GM23338 (cell line): Measurements from ENCODE around the gene ZFP64.

Experiments used
- CREB1 ChIP-seq: fragments of 250-450 bp; sonication (Bioruptor Pico); IDR thresholded peaks from 2 replicates; pipeline ENCODE4 v1.5.0; 2020; ENCODE audit warnings: low read depth, mild to moderate bottlenecking, moderate library complexity
- CTCF ChIP-seq, 2 experiments: fragments of 200-600 bp in 1 of 2; sonication (generic) in 1 of 2; conservative IDR thresholded peaks; 2 replicates each; pipeline versions ENCODE4 v1.5.1 to v1.6.1; 2016 to 2017; ENCODE audit warnings: antibody characterized with exemption in 2 of 2, low read depth in 2 of 2, mild to moderate bottlenecking in 2 of 2, moderate library complexity in 1 of 2
- ETS1 ChIP-seq: IDR thresholded peaks from 2 replicates; pipeline ENCODE4 v1.6.1; 2016; ENCODE audit warnings: antibody characterized with exemption
- EZH2 ChIP-seq: fragments of 200-600 bp; sonication (generic); IDR thresholded peaks from one replicate; pipeline ENCODE4 v1.8.0; 2017; ENCODE audit warnings: antibody characterized with exemption, mild to moderate bottlenecking, low read depth; ENCODE audit not compliant: unreplicated experiment
- EZH2phosphoT487 ChIP-seq: fragments of 200-600 bp; sonication (generic); IDR thresholded peaks from one replicate; pipeline ENCODE4 v1.8.1; 2018; ENCODE audit warnings: antibody characterized with exemption; ENCODE audit not compliant: unreplicated experiment
- JUNB ChIP-seq: IDR thresholded peaks from one replicate; pipeline ENCODE4 v1.6.1; 2016; ENCODE audit warnings: antibody characterized with exemption; ENCODE audit not compliant: unreplicated experiment
- NANOG ChIP-seq: IDR thresholded peaks from 2 replicates; pipeline ENCODE4 v1.6.1; 2016; ENCODE audit warnings: antibody characterized with exemption, borderline replicate concordance
- POLR2AphosphoS5 ChIP-seq: IDR thresholded peaks from 2 replicates; pipeline ENCODE4 v1.6.1; 2016; ENCODE audit warnings: antibody characterized with exemption, low read depth
- REST ChIP-seq: IDR thresholded peaks from one replicate; pipeline ENCODE4 v1.6.1; 2018; ENCODE audit warnings: antibody characterized with exemption; ENCODE audit not compliant: unreplicated experiment
- STAT1 ChIP-seq: IDR thresholded peaks from one replicate; pipeline ENCODE4 v1.6.1; 2016; ENCODE audit warnings: antibody characterized with exemption; ENCODE audit not compliant: unreplicated experiment
- ZNF114 ChIP-seq: fragments of 250-450 bp; sonication (Bioruptor Pico); IDR thresholded peaks from 2 replicates; pipeline ENCODE4 v1.5.0; 2020; ENCODE audit warnings: mild to moderate bottlenecking, moderate library complexity
- ZNF331 ChIP-seq: fragments of 250-450 bp; sonication (Bioruptor Pico); IDR thresholded peaks from 2 replicates; pipeline ENCODE4 v1.5.0; 2020; ENCODE audit warnings: low read depth, mild to moderate bottlenecking, moderate library complexity
- TF ChIP-seq, protein P1 (sequence below): fragments of 250-450 bp; sonication (Bioruptor Pico); IDR thresholded peaks from 2 replicates; pipeline ENCODE4 v1.5.0; 2020; ENCODE audit warnings: mild to moderate bottlenecking, moderate library complexity

DNA sequence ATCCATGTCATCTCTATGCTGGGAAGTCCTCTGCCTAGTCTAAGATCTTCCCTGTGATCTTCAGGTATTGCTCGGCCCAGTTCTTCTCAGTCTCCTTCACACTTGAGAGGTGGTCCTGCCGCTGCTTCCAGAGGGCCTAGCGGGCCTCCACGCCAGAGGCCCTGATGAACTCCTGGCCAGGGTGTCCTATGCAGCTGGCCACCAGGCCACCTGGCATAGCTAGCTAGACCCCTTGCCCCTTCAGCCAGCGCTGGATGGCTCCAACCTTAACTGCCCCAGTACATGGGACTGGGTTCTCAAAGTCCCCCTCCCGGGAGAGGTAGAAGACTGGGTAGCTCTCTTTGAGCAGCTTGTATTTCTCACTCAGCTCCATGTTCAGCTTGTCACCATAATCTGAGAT is 81.1 kb downstream of the ZFP64 start:
- TF ChIP-seq CTCF (conservative IDR thresholded peaks at IDR 0.05; ENCODE audit: low read depth in 2 of 2) (no peak), POLR2AphosphoS5 (no peak), EZH2 (no peak), EZH2phosphoT487 (no peak), CREB1 (CRISPR knock-in tag) (no peak), STAT1 (no peak), JUNB (no peak), NANOG (no peak), REST (no peak), ETS1 (no peak), ZNF331 (CRISPR knock-in tag) (no peak), ZNF114 (CRISPR knock-in tag) (no peak)
- TF ChIP-seq, protein P1, sequence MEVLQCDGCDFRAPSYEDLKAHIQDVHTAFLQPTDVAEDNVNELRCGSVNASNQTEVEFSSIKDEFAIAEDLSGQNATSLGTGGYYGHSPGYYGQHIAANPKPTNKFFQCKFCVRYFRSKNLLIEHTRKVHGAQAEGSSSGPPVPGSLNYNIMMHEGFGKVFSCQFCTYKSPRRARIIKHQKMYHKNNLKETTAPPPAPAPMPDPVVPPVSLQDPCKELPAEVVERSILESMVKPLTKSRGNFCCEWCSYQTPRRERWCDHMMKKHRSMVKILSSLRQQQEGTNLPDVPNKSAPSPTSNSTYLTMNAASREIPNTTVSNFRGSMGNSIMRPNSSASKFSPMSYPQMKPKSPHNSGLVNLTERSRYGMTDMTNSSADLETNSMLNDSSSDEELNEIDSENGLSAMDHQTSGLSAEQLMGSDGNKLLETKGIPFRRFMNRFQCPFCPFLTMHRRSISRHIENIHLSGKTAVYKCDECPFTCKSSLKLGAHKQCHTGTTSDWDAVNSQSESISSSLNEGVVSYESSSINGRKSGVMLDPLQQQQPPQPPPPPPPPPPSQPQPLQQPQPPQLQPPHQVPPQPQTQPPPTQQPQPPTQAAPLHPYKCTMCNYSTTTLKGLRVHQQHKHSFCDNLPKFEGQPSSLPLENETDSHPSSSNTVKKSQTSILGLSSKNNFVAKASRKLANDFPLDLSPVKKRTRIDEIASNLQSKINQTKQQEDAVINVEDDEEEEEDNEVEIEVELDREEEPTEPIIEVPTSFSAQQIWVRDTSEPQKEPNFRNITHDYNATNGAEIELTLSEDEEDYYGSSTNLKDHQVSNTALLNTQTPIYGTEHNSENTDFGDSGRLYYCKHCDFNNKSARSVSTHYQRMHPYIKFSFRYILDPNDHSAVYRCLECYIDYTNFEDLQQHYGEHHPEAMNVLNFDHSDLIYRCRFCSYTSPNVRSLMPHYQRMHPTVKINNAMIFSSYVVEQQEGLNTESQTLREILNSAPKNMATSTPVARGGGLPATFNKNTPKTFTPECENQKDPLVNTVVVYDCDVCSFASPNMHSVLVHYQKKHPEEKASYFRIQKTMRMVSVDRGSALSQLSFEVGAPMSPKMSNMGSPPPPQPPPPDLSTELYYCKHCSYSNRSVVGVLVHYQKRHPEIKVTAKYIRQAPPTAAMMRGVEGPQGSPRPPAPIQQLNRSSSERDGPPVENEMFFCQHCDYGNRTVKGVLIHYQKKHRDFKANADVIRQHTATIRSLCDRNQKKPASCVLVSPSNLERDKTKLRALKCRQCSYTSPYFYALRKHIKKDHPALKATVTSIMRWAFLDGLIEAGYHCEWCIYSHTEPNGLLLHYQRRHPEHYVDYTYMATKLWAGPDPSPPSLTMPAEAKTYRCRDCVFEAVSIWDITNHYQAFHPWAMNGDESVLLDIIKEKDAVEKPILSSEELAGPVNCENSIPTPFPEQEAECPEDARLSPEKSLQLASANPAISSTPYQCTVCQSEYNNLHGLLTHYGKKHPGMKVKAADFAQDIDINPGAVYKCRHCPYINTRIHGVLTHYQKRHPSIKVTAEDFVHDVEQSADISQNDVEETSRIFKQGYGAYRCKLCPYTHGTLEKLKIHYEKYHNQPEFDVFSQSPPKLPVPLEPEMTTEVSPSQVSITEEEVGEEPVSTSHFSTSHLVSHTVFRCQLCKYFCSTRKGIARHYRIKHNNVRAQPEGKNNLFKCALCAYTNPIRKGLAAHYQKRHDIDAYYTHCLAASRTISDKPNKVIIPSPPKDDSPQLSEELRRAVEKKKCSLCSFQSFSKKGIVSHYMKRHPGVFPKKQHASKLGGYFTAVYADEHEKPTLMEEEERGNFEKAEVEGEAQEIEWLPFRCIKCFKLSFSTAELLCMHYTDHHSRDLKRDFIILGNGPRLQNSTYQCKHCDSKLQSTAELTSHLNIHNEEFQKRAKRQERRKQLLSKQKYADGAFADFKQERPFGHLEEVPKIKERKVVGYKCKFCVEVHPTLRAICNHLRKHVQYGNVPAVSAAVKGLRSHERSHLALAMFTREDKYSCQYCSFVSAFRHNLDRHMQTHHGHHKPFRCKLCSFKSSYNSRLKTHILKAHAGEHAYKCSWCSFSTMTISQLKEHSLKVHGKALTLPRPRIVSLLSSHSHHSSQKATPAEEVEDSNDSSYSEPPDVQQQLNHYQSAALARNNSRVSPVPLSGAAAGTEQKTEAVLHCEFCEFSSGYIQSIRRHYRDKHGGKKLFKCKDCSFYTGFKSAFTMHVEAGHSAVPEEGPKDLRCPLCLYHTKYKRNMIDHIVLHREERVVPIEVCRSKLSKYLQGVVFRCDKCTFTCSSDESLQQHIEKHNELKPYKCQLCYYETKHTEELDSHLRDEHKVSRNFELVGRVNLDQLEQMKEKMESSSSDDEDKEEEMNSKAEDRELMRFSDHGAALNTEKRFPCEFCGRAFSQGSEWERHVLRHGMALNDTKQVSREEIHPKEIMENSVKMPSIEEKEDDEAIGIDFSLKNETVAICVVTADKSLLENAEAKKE (CRISPR knock-in tag) = no peak
